ENCODE data around the gene TMEM140.
"Not testable (repeated sequence)": the region's sequence is repeated elsewhere in the genome, so short reads cannot be mapped to it uniquely, and the experiment has no call there.

TMEM140 gene

DNA sequence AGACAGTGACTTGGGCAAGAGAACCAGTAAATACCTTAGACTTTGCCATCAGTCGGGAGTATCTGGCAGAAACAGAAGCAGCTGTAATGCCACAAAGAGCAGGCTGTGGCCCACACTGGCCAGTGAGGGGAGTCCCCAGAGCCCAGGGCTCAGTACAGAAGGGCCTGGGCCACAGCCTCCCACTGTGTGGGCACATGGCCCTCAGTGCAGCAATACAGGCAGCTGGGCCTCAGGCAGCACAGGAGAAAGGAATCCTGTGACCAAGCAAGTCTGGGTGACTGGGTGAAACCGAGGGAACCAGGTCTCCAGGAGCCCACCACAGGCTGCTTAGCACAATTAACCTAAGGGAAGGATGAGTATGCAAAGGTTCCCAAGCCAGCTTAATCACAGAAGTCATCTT is 49.5 kb downstream of the TMEM140 start:
- DNase-seq, result no peak

DNA sequence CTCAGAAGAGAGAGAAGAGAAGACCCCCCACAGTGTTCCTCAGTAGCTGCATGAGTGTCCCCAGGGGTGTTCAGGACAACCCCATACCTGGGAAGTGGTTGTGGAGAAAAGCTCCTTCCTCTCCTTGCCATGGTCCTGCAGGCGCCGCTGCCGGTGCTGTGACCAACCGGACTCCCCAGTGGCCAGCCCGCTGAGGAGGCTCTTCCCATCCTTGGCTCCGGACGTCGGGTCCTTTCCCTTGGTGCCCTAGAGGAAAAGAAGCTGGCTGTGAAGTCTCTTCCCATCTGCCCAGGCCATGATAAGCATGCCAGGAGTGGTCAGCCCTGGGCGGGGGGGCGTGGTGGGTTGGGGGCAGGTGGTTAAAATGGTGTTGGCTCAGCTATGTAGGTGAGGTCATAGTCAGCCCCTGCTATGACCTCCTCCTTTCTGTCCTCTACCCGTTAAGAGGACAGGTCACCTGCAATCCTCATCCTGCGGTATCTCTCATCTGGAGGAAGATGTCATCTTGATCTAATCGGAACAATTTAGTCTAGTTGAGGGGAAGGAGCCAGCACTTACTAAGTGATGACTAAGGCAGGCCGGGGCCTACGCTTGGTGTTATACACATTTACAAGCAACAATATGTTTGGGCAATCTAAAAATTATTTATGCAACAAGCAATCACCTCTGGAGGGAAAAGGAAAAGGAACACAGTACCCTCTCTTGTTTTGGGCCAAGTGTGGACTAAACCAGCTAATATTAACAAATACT is 50.2 kb downstream of the TMEM140 start:
- no peak for DNase-seq

DNA sequence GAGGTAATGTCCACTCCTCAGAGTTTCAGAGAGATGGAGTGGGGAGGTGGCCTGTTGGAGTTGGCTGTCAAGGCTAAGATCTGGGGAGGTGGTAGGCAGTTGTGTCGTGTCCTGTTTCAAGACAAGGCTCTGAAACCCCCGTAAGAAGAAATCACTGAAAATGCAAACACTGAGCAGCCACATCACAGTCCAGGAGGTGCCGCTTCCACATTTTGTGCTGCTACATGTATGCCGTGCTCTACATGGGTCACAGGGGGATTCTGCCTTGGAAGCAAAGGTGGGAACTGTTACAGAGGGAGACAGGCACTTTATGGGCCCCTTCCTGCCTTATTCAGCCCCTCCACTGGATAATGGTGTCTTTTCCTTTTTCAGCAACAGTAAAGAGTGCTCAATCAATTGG is 51.6 kb downstream of the TMEM140 start:
- DNase-seq, result no peak

DNA sequence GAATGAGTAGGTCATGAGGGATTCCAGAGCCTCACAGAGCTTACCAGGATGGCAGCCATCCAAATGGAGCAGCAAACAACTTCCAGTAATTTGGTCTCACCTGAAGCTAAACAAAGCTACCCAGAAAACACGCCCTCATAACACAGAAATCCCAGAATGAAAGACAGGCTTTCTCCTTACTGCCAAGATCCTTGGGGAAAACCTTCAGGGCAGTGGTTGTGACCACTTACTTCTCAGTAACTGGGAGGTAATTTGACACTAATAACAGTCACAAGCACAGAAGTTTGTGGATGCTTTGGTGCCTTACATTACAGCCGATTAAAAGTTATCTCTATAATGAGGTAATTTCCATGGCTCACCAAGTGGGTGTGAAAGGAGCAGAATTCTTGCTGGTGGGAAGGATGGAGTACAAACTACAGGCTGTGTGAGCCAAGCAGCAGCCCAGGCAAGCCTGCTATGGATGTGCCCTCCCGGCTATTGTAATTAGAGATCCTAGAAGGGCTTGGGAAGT is 53.0 kb downstream of the TMEM140 start:
- no peak for DNase-seq

DNA sequence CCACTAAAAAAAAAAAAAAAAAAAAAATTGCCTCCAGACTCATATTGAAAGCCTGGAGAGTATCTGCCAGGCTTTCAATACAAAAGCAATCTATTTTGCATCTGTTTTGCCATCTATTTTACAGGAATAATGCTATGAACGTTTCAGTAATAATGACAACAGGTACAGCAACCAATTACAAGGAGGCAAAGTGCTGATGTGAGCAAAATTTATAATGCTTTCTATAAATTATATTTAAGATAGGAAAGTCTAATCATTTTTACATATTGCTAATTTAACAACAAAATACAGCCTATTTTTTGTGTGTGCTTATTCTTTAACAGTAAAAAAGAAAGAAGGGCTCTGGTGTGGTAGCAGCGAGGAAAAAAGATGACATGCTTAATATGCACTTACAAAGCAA is 53.5 kb downstream of the TMEM140 start:
- DNase-seq, result no peak

DNA sequence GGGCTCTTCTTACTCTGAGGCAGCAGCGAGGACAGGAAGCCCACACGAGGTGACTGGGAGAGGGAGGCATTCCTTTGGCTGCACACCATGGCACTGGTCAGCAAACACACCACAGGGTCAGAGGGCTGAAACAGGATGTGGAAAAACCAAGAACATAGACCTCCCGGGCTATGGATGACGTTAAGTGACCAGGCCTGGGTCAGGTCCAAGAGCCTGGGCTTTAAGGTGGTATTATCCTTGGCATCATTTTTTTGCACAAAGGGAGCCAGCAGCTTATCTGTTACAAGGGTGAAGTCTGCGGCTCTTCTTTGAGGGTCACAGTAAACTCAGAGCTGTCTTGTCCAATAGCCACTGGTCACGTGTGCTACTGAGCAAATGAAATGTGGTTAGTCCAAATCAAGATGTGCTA is 56.5 kb downstream of the TMEM140 start:
- DNase-seq, result no peak

DNA sequence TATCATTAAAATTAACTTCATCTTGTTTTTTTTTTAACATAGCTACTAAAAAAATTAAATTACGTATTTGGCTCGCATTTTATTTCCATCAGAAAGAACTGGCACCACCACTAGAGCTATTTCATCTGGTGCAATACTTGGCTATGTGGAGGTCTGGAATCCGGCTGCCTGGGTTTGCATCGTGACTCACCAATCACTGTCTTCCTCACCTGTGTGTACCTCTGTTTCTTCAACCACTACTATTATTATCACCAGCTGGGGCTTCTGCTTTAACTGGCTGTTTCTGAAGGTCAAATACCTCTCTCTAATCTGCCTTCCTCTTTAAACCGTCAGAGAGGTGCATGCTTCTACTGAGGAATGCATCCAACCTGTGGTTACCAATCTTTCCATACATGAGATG is 57.0 kb downstream of the TMEM140 start:
- no peak for DNase-seq

DNA sequence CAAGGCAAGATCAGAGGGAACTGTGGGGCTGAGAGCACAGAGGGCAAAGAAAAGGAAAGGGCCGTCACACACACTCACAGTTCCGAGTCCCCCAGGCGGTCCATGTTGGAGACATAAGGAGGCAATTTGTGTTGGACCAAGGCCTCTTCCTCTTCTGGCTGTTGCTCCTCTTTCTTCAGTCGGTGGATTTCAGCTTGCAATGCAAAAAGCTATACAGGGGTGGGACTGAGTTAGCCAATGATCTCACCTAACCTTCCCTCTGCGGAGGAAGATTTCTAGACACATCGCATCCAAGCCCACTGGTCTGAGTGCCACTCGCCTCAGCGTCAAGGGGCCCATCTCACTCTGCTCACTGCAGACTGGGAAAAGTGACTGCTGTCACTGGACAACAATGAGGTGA is 58.0 kb downstream of the TMEM140 start:
- DNase-seq, result no peak

DNA sequence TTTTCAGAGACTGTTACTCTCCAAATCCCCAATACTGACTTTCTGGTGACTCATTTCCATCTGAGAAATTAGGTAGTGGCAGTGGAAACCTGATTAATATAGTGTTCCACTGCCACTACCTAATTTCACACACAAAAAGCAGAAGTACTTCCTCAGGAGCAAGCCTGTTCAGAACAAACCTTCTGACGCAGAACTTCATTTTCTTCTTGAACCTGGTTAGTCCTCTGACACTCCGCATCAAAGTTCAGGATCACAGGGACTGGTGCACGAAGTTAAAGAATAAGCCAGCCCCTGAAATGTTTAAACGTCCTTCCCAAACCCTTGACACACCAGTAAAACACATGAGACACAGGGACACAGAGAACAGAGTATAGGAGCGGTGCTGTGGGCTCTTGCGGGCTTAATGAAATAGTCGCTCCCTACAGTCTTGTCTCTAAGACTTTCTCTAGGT is 59.1 kb downstream of the TMEM140 start:
- no peak for DNase-seq

DNA sequence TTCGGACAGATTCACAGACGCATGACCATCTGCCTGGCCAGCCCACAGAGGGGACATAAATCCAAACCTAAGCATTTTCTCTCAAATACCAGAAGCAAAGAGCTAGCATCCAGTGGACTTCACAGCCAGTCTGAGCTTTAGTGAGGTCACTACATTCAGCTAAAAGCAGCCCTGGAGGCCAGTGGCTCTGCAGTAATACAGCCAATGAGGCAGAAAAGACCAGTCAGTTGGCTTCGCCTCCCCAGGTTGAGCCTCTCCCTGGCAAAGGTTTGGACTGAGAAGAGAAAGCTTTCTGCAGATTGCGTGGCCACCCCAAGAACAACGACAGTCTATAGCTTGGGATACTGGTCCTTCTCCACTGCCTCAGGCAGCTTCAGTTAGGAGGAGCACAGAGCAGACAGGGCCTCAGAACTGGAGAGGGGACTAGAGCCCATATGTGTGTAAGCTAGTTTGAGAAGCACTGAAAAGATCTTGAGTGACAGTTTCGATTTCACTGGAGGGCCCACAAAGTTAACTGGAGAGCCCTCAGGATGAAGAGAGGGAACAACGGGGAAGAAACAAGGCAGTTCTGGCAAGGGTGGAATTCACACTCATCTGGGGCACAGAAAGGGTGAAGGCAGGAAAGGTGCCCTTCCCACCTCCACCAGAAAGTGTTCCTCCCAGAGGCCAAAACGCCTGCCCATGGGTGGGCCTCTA is 59.7 kb downstream of the TMEM140 start:
- DNase-seq, result no peak

DNA sequence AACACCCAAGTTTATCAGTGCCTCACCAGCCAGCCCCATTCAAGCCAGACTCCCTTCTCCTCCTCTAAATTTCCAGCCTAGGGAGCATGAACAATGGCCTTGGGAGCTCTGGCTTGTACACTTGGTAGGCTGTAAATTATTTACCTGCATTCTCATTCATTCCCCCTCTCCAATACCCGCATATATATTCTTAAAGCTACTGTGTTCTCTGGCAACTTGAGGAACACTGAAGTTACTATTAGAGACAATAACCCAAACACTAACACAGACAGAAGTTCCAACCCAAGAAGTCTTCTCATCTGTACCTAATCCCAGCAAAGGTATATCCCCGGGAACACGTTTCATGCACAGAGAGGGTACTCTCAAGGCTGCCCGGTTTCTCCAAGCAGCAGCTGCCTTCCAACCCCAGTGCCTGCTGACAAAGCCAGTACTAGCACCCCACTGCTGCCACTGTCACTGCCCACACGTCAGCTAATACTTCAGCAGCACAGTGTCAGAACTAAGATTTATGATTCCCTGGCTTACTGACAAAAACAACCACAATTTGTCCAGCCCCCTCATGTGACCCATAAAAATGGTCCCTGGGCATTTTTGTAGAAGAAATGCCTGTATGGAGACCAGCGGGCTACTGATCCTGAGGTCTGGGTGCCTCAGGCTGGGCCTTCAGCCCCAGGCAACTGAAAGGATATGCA is 60.4 kb downstream of the TMEM140 start:
- DNase-seq, result no peak

DNA sequence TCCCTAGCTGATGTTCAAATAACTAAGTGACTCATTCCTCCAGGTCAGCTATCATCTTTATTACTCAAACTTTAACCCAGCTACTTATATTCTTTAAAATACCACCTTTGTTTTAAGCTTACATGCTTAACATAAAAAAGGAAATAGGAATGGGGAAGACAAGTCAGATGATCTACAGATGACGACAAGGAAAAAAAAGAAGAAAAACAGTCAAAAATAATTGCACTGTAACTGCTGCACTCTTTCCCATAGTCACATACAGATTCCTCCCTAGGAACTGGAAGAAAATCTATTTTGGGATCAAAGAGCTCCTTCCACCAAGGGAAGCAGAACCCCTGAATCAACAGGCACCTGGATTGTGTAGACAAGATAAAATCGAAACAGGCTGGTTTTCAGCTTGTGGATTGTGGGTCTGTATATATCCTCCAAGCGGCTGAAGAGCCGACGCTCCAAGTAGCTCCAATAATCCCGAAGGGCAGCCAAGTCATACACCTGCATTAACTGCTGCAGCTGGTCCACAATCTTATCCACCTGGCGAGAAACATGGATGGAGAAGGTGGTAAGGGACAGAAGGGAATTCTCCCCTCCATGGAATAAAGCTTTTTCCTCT is 61.5 kb downstream of the TMEM140 start:
- DNase-seq, result no peak

DNA sequence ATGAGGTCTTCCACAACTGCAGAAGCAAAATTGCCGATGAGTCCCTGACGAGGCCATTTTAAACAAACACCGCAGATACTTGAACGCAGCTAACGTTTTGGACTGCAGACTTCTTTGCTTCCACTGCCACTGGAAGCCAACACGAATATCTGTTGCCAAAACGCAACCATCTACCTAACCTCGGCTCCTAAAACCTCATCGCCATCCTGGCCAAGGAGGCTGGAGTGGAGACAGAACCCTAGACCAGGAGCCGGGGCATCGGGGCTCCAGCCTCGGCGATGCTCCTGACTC is 63.0 kb downstream of the TMEM140 start:
- no peak for DNase-seq

DNA sequence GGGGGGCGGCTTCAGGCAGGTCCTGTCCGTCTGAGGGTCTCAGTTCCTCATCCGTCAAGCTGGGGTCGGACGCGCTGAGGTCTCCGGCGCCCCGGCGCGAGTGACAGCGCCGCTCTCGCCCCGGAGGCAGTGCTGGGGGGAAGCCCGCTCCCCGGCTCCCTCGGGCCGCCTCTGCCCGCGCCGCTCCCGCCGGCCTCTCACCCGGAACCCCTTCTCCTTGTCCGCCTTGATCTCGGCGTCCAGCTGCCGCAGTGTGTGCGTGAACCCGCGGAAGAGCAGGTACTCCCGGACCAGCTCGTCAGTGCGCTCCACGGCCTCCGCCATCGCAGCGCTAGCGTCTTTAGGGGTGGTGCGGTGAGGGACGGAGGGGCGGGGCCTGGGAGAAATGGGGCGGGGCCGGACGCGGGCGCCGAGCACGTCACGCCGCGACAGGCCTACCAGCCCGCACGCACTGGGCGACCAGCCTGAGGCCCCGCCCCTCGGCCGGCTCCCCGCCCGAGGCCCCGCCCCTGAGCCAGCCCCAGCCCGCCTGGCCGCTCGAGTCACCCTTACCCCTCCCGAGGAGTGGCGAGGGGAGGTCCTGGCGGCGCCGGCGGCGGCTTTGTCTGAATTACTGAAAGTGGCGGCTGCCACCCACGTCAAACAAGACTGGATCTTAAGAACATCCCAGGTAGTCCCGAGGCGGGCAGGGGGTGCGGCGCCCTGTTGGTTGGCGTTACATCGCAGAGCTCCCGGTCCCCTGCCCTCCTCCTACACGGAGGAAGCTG is 63.5 kb downstream of the TMEM140 start, which contains the start of gene WDR91:
WDR91 (minus strand) TSS at position 348 of the 767 bp plus-strand sequence; CDS start at position 324, 24 bp downstream.
- peak; percentile 66 for DNase-seq

DNA sequence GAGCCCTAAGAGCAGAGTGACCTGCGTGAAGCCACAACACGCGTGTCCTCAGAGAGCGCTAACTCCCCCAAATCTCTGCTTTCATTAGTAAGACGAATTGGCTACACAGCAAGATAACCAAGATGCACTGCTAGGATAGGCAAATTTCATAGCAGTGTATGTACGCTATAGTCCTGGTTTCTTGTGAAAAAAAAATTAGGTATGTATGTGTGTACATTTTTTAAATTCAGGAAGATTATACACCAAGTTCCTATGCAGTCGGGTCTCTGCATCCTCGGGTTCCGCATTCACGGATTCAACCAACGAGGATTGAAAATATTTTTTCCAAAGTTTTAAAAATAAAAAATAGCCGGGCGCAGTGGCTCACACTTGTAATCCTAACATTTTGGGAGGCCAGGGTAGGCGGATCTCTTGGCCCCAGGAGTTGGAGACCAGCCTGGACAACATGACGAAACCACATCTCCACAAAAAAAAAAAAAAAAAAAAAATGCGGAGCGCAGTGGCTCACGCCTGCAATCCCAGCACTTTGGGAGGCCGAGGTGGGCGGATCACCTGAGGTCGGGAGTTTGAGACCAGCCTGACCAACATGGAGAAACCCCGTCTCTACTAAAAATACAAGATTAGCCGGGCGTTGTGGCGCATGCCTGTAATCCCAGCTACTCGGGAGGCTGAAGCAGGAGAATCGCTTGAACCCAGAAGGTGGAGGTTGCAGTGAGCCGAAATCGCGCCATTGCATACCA is 64.2 kb downstream of the TMEM140 start:
- DNase-seq, result not testable (repeated sequence)

DNA sequence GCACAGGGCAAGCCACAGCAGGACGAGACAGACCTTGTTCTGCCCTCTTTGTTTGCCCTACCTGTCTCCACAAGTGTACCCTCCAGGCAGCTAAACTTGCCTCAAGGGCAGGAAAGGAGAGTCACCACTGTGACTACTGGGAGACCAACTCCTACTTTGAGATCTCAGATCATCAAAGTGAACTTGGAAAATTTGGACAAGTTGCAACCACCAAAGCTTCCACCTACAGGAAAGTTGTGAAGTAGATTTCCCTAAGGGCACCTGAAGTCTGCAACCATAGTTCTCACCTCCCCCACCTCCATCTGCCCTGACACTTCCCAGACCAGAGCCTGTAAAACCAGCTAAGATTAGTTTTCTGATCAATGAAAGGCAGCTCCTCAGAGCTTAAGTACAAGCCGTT is 66.0 kb downstream of the TMEM140 start:
- no peak for DNase-seq

DNA sequence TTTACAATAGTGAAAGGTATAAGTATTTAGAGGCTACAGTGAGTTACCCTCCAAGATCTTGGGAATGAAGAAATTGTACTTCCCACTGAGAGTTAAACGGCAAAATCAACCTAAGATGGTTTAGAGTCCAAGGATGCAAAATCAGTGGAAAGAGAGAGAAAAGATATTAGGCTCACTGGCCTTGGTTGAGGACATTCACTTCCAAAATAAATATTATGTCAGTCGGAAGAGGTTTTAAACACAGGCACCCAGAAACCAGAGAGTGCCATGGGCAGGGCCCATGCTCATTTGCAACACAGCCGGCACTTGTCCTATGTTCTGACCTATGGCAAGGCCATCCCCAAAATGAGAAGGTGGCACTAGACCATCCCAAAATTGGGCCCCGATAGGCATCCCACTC is 67.3 kb downstream of the TMEM140 start:
- no peak for DNase-seq

DNA sequence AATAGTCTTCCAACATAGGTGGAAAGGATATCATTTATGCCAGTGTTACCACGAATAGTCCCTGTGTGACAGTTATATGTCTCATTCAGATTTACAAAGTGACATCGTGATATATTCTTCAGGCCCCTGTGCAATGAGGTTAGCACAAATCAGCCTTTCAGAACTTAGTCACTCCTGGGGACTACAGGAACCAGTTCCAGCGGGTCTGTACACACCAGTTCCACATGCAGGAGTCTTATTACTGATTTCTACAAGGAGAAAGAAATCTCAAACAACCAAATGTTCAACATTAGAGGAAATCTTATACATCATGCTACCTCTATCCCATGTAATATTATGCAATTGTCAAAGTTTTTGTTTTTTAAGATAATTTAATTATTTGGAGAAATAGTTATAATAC is 67.8 kb downstream of the TMEM140 start:
- DNase-seq, result no peak
